Lung (tissue), 12 donors: ENCODE measurements around the gene ADGRV1. TPM values are rescaled to one million over a fixed set of nuclear protein-coding genes. Genes with fewer than 3 reads are reported as not detected.
A peak's percentile ranks its signal among the peaks of the same experiment; 100 is the strongest.
"Not testable (repeated sequence)": the region's sequence is repeated elsewhere in the genome, so short reads cannot be mapped to it uniquely, and the experiment has no call there.

Source experiments
- ATAC-seq: fragments of 200-7000 bp; cut with Tn5 transposase; one replicate; pipeline ENCODE4 v1.9.1; 2020; ENCODE audit warnings: moderate number of reproducible peaks; ENCODE audit not compliant: insufficient read depth, low FRiP score
- DNase-seq, 3 donors: peaks; one replicate each; pipeline ENCODE4 v3.0.0-alpha.2; 2013 to 2017
- H3K27ac ChIP-seq, 2 donors: one replicate each; pipeline ENCODE4 v1.5.1; 2013; ENCODE audit warnings: mild to moderate bottlenecking in 2 of 2, moderate library complexity in 2 of 2, control low read depth in 1 of 2, inconsistent platforms in 1 of 2, low read depth in 1 of 2, low read length in 1 of 2
- H3K27me3 ChIP-seq, 3 donors: one replicate each; pipeline ENCODE4 v1.5.1; 2013; ENCODE audit warnings: low read length in 2 of 3; ENCODE audit not compliant: control insufficient read depth in 3 of 3, insufficient read depth in 3 of 3
- H3K36me3 ChIP-seq, 4 donors: one replicate each; pipeline ENCODE4 v1.5.1; 2013; ENCODE audit warnings: low read length in 4 of 4, mild to moderate bottlenecking in 1 of 4, moderate library complexity in 1 of 4; ENCODE audit not compliant: control insufficient read depth in 4 of 4, insufficient read depth in 4 of 4
- H3K4me1 ChIP-seq, 5 donors: one replicate each; pipeline ENCODE4 v1.5.1; 2013; ENCODE audit warnings: low read length in 5 of 5, mild to moderate bottlenecking in 2 of 5, moderate library complexity in 1 of 5; ENCODE audit not compliant: control insufficient read depth in 5 of 5, insufficient read depth in 5 of 5
- H3K4me3 ChIP-seq: one replicate; pipeline ENCODE4 v1.5.1; 2013; ENCODE audit warnings: mild to moderate bottlenecking, control low read depth, moderate library complexity
- H3K9ac ChIP-seq, 2 donors: one replicate each; pipeline ENCODE4 v1.5.1; 2013; ENCODE audit warnings: low read length in 2 of 2, control low read depth in 1 of 2; ENCODE audit not compliant: insufficient read depth in 1 of 2
- H3K9me3 ChIP-seq, 4 donors: one replicate each; pipeline ENCODE4 v1.5.1; 2013; ENCODE audit warnings: low read length in 3 of 4, mild to moderate bottlenecking in 1 of 4, moderate library complexity in 1 of 4; ENCODE audit not compliant: control insufficient read depth in 4 of 4, insufficient read depth in 3 of 4
- WGBS, 2 donors: extraction: QIAGEN DNeasy Blood & Tissue Kit; methylation state at CpG; one replicate each; pipeline ENCODE4 v1.1.7; 2013; 5-methylcytosine and 5-hydroxymethylcytosine counted together
- polyA plus RNA-seq, 2 donors: library from polyadenylated mRNA; stranded (reverse); fragments of 200-250 nt; gene quantifications; one replicate each; pipeline ENCODE4 v1.2.1, GENCODE V29; 2013
- total RNA-seq, 2 donors: library from RNA; depleted of rRNA in 1 of 2; stranded (reverse); fragments of >200 nt in 1 of 2; gene quantifications; one replicate each; pipeline ENCODE4 v1.2.1, GENCODE V29; 2014 to 2021
- TF ChIP-seq, protein P1 (sequence below): IDR thresholded peaks from 2 replicates; pipeline ENCODE4 v1.5.1; 2012; ENCODE audit warnings: mild to moderate bottlenecking; ENCODE audit errors: control extremely low read depth, extremely low read depth
- donor health status: control.
- donor health status: control.
- donor health status: Bipolar disorder and iron deficiency.
- donor health status: healthy.
- donor health status: DM: yes; HTN: yes; CAD: no.

The ADGRV1 gene
- total and polyA plus RNA-seq, 4 donors: 3.6 to 66.2 (median 28.2) TPM

DNA sequence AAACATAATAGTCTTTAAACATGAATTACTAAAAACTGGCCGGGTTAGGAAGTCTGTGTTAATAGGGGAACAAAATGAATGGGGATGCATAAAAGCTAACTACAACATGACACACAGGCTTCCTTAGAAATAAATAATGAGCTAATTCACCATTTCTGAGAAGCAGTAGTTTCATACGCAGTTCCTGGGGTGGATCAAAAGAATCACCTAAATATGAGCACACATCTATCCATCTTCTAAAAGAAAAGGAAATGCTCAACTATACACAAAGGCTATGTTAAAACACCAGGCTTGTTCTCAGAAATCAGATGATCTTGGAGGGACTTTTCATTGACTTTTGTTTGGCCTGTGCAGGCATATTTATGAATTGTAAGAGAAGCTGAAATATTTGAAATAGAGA, 451.5 kb downstream of the ADGRV1 start:
- peaks cover 0 to 3% (median 0%) of the 10 kb centered on the region in 4 donors for H3K9me3 ChIP-seq
- H3K4me1 ChIP-seq: no peaks in the 10 kb centered on the region
- DNase-seq (peak in 1 of 3 donors; percentile 34), ATAC-seq (no peak)
- WGBS, 2 donors: 58 to 78% methylated on average over 2 of the region's 2 CpGs
- no peaks in the 10 kb centered on the region for H3K36me3 ChIP-seq
- H3K27me3 ChIP-seq: no peaks in the 10 kb centered on the region
- H3K9ac ChIP-seq: no peak overlapping the region
- TF ChIP-seq, protein P1, sequence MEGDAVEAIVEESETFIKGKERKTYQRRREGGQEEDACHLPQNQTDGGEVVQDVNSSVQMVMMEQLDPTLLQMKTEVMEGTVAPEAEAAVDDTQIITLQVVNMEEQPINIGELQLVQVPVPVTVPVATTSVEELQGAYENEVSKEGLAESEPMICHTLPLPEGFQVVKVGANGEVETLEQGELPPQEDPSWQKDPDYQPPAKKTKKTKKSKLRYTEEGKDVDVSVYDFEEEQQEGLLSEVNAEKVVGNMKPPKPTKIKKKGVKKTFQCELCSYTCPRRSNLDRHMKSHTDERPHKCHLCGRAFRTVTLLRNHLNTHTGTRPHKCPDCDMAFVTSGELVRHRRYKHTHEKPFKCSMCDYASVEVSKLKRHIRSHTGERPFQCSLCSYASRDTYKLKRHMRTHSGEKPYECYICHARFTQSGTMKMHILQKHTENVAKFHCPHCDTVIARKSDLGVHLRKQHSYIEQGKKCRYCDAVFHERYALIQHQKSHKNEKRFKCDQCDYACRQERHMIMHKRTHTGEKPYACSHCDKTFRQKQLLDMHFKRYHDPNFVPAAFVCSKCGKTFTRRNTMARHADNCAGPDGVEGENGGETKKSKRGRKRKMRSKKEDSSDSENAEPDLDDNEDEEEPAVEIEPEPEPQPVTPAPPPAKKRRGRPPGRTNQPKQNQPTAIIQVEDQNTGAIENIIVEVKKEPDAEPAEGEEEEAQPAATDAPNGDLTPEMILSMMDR: no peak
- no peak overlapping the region for H3K27ac ChIP-seq
- H3K4me3 ChIP-seq: no peak overlapping the region

DNA sequence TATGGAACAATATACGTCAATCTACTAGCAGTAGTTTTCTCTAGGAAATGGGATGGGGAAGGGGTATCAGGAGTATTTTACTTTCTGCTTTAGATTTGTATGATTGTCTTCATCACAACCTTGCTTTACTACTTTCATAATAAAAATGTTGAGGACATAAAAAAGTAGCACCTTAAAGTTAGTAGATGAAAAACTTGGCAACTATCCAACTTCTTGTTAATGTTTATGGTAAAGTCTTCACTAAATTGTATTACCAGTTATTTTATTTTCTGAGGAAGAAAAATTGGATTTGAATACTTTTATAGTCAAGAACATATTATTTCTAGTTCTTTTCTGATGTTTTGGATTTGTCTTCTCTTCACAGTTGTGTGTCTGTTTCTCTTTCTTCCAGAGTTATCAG, 452.4 kb downstream of the ADGRV1 start:
- TF ChIP-seq, protein P1: no peak
- WGBS, 2 donors: 93 to 98% methylated on average over 1 of the region's 1 CpG
- no peaks in the 10 kb centered on the region for H3K4me1 ChIP-seq
- no peaks in the 10 kb centered on the region for H3K27me3 ChIP-seq
- H3K36me3 ChIP-seq: no peaks in the 10 kb centered on the region
- H3K9me3 ChIP-seq: peaks cover 0 to 4% (median 0%) of the 10 kb centered on the region in 4 donors
- H3K9ac ChIP-seq: no peak overlapping the region
- H3K4me3 ChIP-seq: no peak overlapping the region
- ATAC-seq: no peak
- no peak overlapping the region for H3K27ac ChIP-seq
- DNase-seq: no peak

DNA sequence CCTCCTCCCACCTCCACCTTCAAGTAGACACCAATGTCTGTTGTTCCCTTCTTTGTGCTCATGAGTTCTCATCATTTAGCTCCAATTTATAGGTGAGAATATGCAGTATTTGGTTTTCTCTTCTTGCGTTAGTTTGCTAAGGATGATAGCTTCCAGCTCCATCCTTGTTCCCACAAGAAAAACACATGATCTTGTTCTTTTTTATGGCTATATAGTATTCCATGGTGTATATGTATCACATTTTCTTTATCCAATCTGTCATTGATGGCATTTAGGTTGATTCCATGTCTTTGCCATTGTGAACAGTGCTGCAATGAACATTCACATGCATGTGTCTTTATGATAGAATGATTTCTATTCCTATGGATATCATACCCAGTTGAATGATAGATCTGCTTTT, 454.3 kb downstream of the ADGRV1 start:
- WGBS, 2 donors: 97 to 100% methylated on average over 1 of the region's 1 CpG
- ATAC-seq, H3K4me3 ChIP-seq, H3K36me3 ChIP-seq, H3K4me1 ChIP-seq, H3K27me3 ChIP-seq, H3K27ac ChIP-seq, H3K9me3 ChIP-seq, DNase-seq, H3K9ac ChIP-seq: not testable (repeated sequence)

DNA sequence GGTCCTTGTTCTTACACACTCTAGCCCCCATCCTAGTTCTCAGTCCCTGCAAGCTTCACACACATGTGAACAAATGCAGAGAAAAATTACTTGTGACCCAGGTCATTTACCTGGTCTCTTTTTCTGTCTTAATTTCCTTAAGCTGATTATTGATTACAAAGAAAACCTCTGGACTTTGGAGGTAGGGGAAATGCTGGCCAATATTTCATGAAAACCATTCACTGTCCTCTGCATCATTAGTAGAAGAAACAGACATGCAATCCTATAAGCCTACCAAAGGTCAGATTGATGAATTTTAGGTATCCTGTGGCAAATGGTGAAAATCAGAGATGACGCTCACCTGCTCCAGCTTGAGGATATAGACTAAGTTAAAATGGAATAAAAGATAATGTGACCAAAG, 457.7 kb downstream of the ADGRV1 start:
- no peak overlapping the region for H3K9ac ChIP-seq
- WGBS, 2 donors: 94% methylated on average over 1 of the region's 1 CpG
- H3K36me3 ChIP-seq: no peaks in the 10 kb centered on the region
- no peaks in the 10 kb centered on the region for H3K27me3 ChIP-seq
- peaks cover 0 to 6% (median 1%) of the 10 kb centered on the region in 5 donors for H3K4me1 ChIP-seq
- TF ChIP-seq, protein P1: no peak
- no peak overlapping the region for H3K4me3 ChIP-seq
- peaks cover 0 to 4% (median 0%) of the 10 kb centered on the region in 4 donors for H3K9me3 ChIP-seq
- DNase-seq (no peak), ATAC-seq (no peak)
- H3K27ac ChIP-seq: no peak overlapping the region
